ENCODE results near the gene L1CAM. TPM values are rescaled to one million over a fixed set of nuclear protein-coding genes. Genes with fewer than 3 reads are reported as not detected.
A peak's percentile ranks its signal among the peaks of the same experiment; 100 is the strongest.

The L1CAM gene
- total RNA-seq, 6 experiments from 2014 or later = 0.33 to 0.64 (median 0.47) TPM; not detected in 2

DNA sequence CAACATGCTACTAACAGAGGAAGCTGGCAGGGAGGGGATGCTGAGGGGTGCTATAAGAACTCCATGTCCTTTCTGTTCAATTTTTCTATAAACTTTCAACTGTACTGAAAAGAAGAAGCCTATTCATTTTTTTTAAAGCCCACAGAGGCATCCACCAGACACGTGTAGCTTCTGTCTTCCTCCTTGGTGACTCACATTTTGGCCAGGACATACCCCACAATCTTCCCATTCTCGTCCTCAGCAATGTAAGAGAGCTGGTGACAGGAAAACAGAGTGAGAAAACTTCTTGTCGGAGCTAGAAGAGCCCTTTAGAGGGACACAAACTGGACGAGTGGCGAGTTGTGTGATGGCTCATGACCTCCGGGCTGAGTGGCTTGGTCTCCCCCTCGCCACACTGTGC is 47.8 kb upstream of the L1CAM start:
- Histone ChIP-seq H3K36me3 (no peaks in the 10 kb centered on the region), H3K4me3 (peak overlapping the region; percentile 71 to 97 (median 77)), H3K27ac (no peak overlapping the region), H3K27me3 (no peaks in the 10 kb centered on the region), H3K9me3 (no peaks in the 10 kb centered on the region), H3K4me1 (peaks cover 0 to 18% (median 6%) of the 10 kb centered on the region in 4 donors)
- WGBS (ENCODE audit: insufficient coverage, low coverage, low lambda C conversion rate, missing lambda C conversion rate) = 22% methylated on average over 6 of the region's 7 CpGs
- ATAC-seq = no peak
- intact Hi-C loops (cut with DNase I) = no loop called here
- TF ChIP-seq POLR2A (IDR thresholded peaks at IDR 0.05) = no peak
- no peak for TF ChIP-seq CTCF (IDR thresholded peaks at IDR 0.05)
- DNase-seq = no peak

DNA sequence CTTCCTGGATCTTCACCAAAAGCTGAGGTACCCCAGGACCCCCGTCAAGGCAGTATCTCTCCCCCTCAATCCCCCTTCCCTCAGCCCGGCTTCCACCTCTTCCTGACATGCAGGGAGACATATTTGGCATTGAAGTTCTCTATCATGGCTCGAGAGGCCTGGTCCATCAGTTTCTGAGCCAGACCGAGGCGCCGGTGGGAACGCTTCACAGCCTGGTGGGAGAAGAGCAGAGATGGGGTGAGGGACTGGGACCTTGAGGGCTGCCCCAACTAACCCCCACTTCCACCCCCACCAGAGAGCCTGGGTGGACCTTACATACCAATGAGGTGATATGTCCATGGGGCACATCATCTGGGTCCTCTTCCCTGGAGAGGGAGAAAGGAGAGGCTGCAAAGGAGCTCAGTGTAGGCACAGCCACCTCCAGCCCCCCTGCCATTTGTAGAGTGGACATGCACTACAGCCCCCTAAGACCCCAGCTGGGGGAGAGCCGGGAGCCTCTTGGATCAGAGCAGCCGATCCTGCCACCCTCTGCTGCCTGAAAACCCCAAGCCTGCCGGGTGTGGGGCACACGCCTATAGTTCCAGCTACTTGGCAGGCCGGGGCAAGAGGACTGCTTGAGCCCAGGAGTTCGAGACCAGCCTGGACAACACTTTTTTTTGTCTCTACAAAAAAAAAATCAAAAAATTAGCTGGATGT is 46.4 kb upstream of the L1CAM start:
- intact Hi-C loops (cut with DNase I) = no loop called here
- Histone ChIP-seq H3K36me3 (no peaks in the 10 kb centered on the region), H3K27me3 (no peaks in the 10 kb centered on the region), H3K4me1 (peaks cover 0 to 21% (median 8%) of the 10 kb centered on the region in 4 donors), H3K9me3 (no peaks in the 10 kb centered on the region), H3K27ac (no peak overlapping the region), H3K4me3 (no peak overlapping the region)
- no peak for ATAC-seq
- DNase-seq = no peak
- TF ChIP-seq CTCF (IDR thresholded peaks at IDR 0.05) (no peak), POLR2A (IDR thresholded peaks at IDR 0.05) (no peak)
- 84% methylated on average over 8 of the region's 13 CpGs for WGBS (ENCODE audit: insufficient coverage, low coverage, low lambda C conversion rate, missing lambda C conversion rate)

GRCh38 chrX:153931748-153932147 is 45.8 kb upstream of the L1CAM start:
- no peak overlapping the region for H3K4me3 ChIP-seq
- no peak overlapping the region for H3K27ac ChIP-seq
- 90% methylated on average over 4 of the region's 13 CpGs for WGBS (ENCODE audit: insufficient coverage, low coverage, low lambda C conversion rate, missing lambda C conversion rate)
- DNase-seq = no peak
- no peaks in the 10 kb centered on the region for H3K9me3 ChIP-seq
- no peak for ATAC-seq
- TF ChIP-seq CTCF (IDR thresholded peaks at IDR 0.05) = no peak
- no peak for TF ChIP-seq POLR2A (IDR thresholded peaks at IDR 0.05)
- intact Hi-C loops (cut with DNase I) = no loop called here
- no peaks in the 10 kb centered on the region for H3K36me3 ChIP-seq
- H3K4me1 ChIP-seq = peaks cover 0 to 21% (median 8%) of the 10 kb centered on the region in 4 donors
- no peaks in the 10 kb centered on the region for H3K27me3 ChIP-seq

DNA sequence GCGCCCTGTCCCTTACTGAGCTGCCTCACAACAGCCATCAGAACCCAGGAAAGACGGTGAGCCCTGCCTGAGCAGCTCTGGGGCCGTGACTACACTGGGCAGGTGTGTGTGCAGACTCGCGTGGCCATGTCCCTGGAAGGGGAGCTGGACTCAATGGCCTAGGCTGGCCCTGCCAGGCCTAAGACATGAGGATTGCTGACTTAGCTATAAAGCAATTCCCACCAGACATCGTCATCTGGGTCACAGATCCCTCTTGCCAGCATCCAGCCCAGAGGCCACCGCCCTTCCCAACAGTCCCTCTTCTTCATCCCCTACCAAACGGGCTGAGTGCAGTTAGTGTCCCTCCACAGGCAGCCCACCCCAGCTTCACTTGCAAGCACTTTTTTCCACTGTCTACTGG is 45.2 kb upstream of the L1CAM start:
- no peaks in the 10 kb centered on the region for H3K36me3 ChIP-seq
- no peaks in the 10 kb centered on the region for H3K27me3 ChIP-seq
- H3K4me1 ChIP-seq = peaks cover 0 to 21% (median 8%) of the 10 kb centered on the region in 4 donors
- DNase-seq (no peak), ATAC-seq (no peak)
- no peak overlapping the region for H3K27ac ChIP-seq
- WGBS (ENCODE audit: insufficient coverage, low coverage, low lambda C conversion rate, missing lambda C conversion rate) = 84% methylated on average over 7 of the region's 8 CpGs
- intact Hi-C loops (cut with DNase I) = no loop called here
- TF ChIP-seq CTCF (IDR thresholded peaks at IDR 0.05) (no peak), POLR2A (IDR thresholded peaks at IDR 0.05) (no peak)
- H3K9me3 ChIP-seq = no peaks in the 10 kb centered on the region
- H3K4me3 ChIP-seq = no peak overlapping the region
